Measurements from ENCODE around the gene KARS1.

Gene KARS1

DNA sequence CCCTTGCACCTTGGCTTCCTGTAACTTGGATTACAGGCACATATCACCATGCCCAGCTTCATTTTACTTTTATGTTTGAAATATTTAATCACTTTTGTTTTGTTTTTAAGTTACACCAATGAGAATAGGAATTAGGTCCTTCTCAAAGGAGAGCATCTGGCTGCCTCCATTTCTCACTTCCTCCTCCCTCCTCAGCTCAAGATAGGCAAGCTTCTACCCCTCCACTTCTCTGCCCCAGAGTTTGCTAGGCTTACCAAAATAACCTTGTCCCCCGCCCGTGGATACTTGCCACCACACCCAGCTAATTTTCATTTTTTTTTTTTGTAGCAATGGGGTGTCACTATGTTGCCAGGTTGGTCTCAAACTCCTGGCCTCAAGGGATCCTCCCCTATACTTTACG lies 63.4 kb downstream of the KARS1 start:
- Histone ChIP-seq H3K36me3 (ENCODE audit: insufficient read depth, low read length) (peaks cover 25% of the 10 kb centered on the region), H4K20me1 (ENCODE audit: insufficient read depth, low read length) (peaks cover 3% of the 10 kb centered on the region; the same call in 1 of the 2 replicates), H2AFZ (ENCODE audit: low read depth, low read length) (no peak overlapping the region), H3K4me1 (ENCODE audit: insufficient read depth, low read length) (no peaks in the 10 kb centered on the region), H3K27me3 (ENCODE audit: insufficient read depth, low read length, poor library complexity) (no peaks in the 10 kb centered on the region), H3K9me3 (ENCODE audit: insufficient read depth, low read length, severe bottlenecking) (no peaks in the 10 kb centered on the region), H3K4me2 (ENCODE audit: insufficient read depth, low read length) (no peak overlapping the region), H3K79me2 (ENCODE audit: insufficient read depth, low read length) (no peaks in the 10 kb centered on the region), H3K27ac (ENCODE audit: low read length) (no peak overlapping the region), H3K9ac (ENCODE audit: low read depth, low read length) (no peak overlapping the region), H3K4me3 (ENCODE audit: low read depth in 1 of 2, low read length in 2 of 2) (no peak overlapping the region)
- no peak for TF ChIP-seq EZH2 (IDR thresholded peaks at IDR 0.05; ENCODE audit: borderline replicate concordance, low read depth, low read length, severe bottlenecking)
- TF ChIP-seq, protein P1, sequence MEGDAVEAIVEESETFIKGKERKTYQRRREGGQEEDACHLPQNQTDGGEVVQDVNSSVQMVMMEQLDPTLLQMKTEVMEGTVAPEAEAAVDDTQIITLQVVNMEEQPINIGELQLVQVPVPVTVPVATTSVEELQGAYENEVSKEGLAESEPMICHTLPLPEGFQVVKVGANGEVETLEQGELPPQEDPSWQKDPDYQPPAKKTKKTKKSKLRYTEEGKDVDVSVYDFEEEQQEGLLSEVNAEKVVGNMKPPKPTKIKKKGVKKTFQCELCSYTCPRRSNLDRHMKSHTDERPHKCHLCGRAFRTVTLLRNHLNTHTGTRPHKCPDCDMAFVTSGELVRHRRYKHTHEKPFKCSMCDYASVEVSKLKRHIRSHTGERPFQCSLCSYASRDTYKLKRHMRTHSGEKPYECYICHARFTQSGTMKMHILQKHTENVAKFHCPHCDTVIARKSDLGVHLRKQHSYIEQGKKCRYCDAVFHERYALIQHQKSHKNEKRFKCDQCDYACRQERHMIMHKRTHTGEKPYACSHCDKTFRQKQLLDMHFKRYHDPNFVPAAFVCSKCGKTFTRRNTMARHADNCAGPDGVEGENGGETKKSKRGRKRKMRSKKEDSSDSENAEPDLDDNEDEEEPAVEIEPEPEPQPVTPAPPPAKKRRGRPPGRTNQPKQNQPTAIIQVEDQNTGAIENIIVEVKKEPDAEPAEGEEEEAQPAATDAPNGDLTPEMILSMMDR (IDR thresholded peaks at IDR 0.05; ENCODE audit: borderline replicate concordance, extremely low read depth, low read length, poor library complexity, severe bottlenecking): no peak
- DNase-seq (no peak), ATAC-seq (ENCODE audit: insufficient read depth, low read depth) (no peak)

DNA sequence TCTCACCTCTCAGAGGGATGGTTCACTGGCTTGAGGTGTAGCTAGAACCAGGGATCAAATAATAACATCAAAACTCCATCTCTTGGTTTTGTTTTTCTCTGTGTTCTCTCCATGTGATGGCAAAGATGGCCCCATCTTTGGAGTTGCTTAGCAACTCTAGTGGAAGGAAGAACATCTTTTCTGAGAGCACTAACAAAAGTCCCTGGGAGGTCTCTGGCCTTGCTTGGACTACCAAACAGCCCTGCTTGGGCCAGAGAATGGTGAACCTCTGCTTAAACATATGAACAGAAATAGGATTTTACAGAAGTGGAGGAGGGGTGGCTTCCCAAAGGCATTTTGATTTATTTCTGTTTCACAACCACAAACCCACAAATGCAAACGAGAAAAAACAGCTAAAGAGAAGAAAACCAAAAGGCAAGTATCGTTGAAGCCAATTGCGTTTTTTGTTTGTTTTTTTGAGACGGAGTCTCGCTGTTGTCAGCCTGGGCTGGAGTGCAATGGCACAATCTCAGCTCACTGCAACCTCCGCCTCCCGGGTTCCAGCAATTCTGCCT lies 68.1 kb downstream of the KARS1 start:
- H3K36me3 ChIP-seq (ENCODE audit: insufficient read depth, low read length): peaks cover 58% of the 10 kb centered on the region
- H3K27ac ChIP-seq (ENCODE audit: low read length): no peak overlapping the region
- no peaks in the 10 kb centered on the region for H3K4me1 ChIP-seq (ENCODE audit: insufficient read depth, low read length)
- H2AFZ ChIP-seq (ENCODE audit: low read depth, low read length): no peak overlapping the region
- DNase-seq (no peak), ATAC-seq (ENCODE audit: insufficient read depth, low read depth) (no peak)
- peaks cover 2% of the 10 kb centered on the region; the same call in 1 of the 2 replicates for H3K79me2 ChIP-seq (ENCODE audit: insufficient read depth, low read length)
- H3K4me2 ChIP-seq (ENCODE audit: insufficient read depth, low read length): no peak overlapping the region
- TF ChIP-seq EZH2 (IDR thresholded peaks at IDR 0.05; ENCODE audit: borderline replicate concordance, low read depth, low read length, severe bottlenecking): no peak
- TF ChIP-seq, protein P1 (IDR thresholded peaks at IDR 0.05; ENCODE audit: borderline replicate concordance, extremely low read depth, low read length, poor library complexity, severe bottlenecking): no peak
- no peak overlapping the region for H3K9ac ChIP-seq (ENCODE audit: low read depth, low read length)
- no peak overlapping the region for H3K4me3 ChIP-seq (ENCODE audit: low read depth in 1 of 2, low read length in 2 of 2)
- H4K20me1 ChIP-seq (ENCODE audit: insufficient read depth, low read length): peaks cover 13% of the 10 kb centered on the region
- no peaks in the 10 kb centered on the region for H3K27me3 ChIP-seq (ENCODE audit: insufficient read depth, low read length, poor library complexity)
- H3K9me3 ChIP-seq (ENCODE audit: insufficient read depth, low read length, severe bottlenecking): no peaks in the 10 kb centered on the region

DNA sequence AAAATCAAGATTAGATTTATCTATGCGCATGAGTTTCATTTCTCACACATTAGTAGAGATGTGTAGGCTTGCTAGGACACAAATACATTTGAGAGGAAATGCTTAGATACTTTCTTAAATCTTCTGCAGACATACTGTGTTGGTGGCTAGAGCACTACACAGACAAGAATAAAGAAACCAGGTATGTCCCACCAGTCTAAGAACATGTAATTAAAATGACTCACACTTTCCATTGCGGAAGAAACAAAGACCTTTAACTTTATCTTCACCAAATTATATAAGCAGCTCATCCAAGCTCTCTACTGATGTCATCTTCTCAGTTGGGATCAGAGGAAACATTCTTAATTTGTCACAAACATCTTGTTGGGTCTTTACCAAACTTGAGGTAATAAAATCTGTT lies 68.7 kb downstream of the KARS1 start:
- Histone ChIP-seq H3K4me2 (ENCODE audit: insufficient read depth, low read length) (no peak overlapping the region), H3K27me3 (ENCODE audit: insufficient read depth, low read length, poor library complexity) (no peaks in the 10 kb centered on the region), H3K27ac (ENCODE audit: low read length) (no peak overlapping the region), H3K9me3 (ENCODE audit: insufficient read depth, low read length, severe bottlenecking) (no peaks in the 10 kb centered on the region), H4K20me1 (ENCODE audit: insufficient read depth, low read length) (peaks cover 19% of the 10 kb centered on the region), H3K4me1 (ENCODE audit: insufficient read depth, low read length) (no peaks in the 10 kb centered on the region), H2AFZ (ENCODE audit: low read depth, low read length) (no peak overlapping the region), H3K36me3 (ENCODE audit: insufficient read depth, low read length) (peaks cover 64% of the 10 kb centered on the region), H3K79me2 (ENCODE audit: insufficient read depth, low read length) (peaks cover 8% of the 10 kb centered on the region; the same call in 1 of the 2 replicates), H3K9ac (ENCODE audit: low read depth, low read length) (no peak overlapping the region), H3K4me3 (ENCODE audit: low read depth in 1 of 2, low read length in 2 of 2) (no peak overlapping the region)
- TF ChIP-seq EZH2 (IDR thresholded peaks at IDR 0.05; ENCODE audit: borderline replicate concordance, low read depth, low read length, severe bottlenecking): no peak
- TF ChIP-seq, protein P1 (IDR thresholded peaks at IDR 0.05; ENCODE audit: borderline replicate concordance, extremely low read depth, low read length, poor library complexity, severe bottlenecking): no peak
- DNase-seq (no peak), ATAC-seq (ENCODE audit: insufficient read depth, low read depth) (no peak)
